Thyroid gland (tissue), 4 donors: ENCODE results near the gene RFTN1.

Source experiments
- CTCF ChIP-seq, 6 experiments: fragments of 200-600 bp in 3 of 6; fragments of 450-650 bp in 3 of 6; sonication (generic) in 3 of 6; IDR thresholded peaks; one replicate each; pipeline ENCODE4 v1.5.1; 2016 to 2019; ENCODE audit warnings: antibody characterized with exemption in 6 of 6, mild to moderate bottlenecking in 2 of 6, inconsistent platforms in 1 of 6, moderate library complexity in 1 of 6
- POLR2A ChIP-seq, 2 donors: fragments of 450-650 bp; IDR thresholded peaks; one replicate each; pipeline ENCODE4 v1.6.1; 2017; ENCODE audit warnings: antibody characterized with exemption in 2 of 2, mild to moderate bottlenecking in 2 of 2, moderate library complexity in 1 of 2

GRCh38 chr3:16448639-16449070, 64.8 kb downstream of the RFTN1 start:
- TF ChIP-seq CTCF (IDR thresholded peaks at IDR 0.05) (no peak), POLR2A (IDR thresholded peaks at IDR 0.05) (no peak)
